ENCODE data around the gene PTDSS2. TPM values are rescaled to one million over a fixed set of nuclear protein-coding genes. Genes with fewer than 3 reads are reported as not detected.
A peak's percentile ranks its signal among the peaks of the same experiment; 100 is the strongest.

The PTDSS2 gene
- total and polyA plus RNA-seq, 2 of the 13 experiments (the other 11 are each of a cell fraction or from before 2014, with no cell fraction given): 21.7 to 26.4 TPM

DNA sequence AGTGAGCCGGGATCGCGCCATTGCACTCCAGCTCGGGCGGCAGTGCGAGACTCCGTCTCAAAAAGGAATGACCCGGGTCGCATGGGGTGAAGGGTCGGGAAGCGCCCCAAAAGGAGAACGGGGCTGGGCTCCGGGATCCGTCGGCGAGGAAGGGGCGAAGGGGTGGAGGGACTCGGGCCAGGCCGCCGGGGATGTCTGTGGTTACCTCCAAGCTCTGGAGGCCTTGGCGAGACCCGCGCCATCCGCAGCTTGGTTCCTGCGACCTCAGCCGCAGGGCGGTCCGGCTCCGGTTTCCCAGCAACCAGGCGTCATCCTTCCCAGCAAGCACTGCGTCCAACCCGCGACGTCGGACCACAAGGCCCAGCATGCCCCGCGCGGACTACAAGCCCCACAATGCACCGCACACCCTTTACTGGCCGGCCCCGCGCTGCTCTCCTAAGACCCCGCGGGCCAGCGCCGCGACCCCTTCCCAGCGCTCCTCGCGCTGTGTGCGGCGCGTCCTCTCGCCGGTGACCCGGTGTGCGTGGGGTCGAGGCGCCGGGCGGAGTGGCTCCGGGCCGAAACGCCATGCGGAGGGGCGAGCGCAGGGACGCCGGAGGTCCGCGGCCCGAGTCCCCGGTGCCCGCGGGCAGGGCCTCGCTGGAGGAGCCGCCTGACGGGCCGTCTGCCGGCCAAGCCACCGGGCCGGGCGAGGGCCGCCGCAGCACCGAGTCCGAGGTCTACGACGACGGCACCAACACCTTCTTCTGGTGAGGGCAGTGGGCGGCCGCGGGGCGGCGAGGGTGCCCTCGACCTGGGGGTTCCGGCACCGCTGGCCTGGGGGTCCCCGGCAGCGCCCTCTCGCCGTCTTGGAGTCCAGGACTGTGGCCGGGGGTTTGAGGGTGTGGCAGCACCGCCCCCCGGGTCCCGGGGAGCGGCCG is at the start of gene PTDSS2 (continued):
- TF ChIP-seq SP4 (CRISPR knock-in tag; IDR thresholded peaks at IDR 0.05): peak; percentile 83; the same call in 1 of the 2 replicates
- no peak for TF ChIP-seq POLR2AphosphoS2 (IDR thresholded peaks at IDR 0.05; ENCODE audit: low read depth, low read length)
- TF ChIP-seq SNRNP70 (IDR thresholded peaks at IDR 0.05; ENCODE audit: low read depth, low read length): no peak
- TF ChIP-seq, protein P1, sequence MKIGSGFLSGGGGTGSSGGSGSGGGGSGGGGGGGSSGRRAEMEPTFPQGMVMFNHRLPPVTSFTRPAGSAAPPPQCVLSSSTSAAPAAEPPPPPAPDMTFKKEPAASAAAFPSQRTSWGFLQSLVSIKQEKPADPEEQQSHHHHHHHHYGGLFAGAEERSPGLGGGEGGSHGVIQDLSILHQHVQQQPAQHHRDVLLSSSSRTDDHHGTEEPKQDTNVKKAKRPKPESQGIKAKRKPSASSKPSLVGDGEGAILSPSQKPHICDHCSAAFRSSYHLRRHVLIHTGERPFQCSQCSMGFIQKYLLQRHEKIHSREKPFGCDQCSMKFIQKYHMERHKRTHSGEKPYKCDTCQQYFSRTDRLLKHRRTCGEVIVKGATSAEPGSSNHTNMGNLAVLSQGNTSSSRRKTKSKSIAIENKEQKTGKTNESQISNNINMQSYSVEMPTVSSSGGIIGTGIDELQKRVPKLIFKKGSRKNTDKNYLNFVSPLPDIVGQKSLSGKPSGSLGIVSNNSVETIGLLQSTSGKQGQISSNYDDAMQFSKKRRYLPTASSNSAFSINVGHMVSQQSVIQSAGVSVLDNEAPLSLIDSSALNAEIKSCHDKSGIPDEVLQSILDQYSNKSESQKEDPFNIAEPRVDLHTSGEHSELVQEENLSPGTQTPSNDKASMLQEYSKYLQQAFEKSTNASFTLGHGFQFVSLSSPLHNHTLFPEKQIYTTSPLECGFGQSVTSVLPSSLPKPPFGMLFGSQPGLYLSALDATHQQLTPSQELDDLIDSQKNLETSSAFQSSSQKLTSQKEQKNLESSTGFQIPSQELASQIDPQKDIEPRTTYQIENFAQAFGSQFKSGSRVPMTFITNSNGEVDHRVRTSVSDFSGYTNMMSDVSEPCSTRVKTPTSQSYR (CRISPR knock-in tag; IDR thresholded peaks at IDR 0.05; ENCODE audit: borderline replicate concordance): 0 out of 2 replicates have a peak, but pooled peaks have one; percentile 11
- peak; percentile 80; the same call in 1 of the 2 replicates for TF ChIP-seq MTA1 (CRISPR knock-in tag; IDR thresholded peaks at IDR 0.05; ENCODE audit: borderline replicate concordance)
- no peak for TF ChIP-seq ISX (CRISPR knock-in tag; conservative IDR thresholded peaks at IDR 0.05)
- TF ChIP-seq FOXA1 (IDR thresholded peaks at IDR 0.05): no peak
- TF ChIP-seq FOXA1 (CRISPR knock-in tag; IDR thresholded peaks at IDR 0.05): peak; percentile 58; the same call in 1 of the 2 replicates
- TF ChIP-seq NR2C2 (CRISPR knock-in tag; IDR thresholded peaks at IDR 0.05; ENCODE audit: borderline replicate concordance): peak; percentile 97
- 0 out of 2 replicates have a peak, but pooled peaks have one; percentile 34 for TF ChIP-seq EEA1 (CRISPR knock-in tag; IDR thresholded peaks at IDR 0.05; ENCODE audit: borderline replicate concordance)
- TF ChIP-seq, protein P2, sequence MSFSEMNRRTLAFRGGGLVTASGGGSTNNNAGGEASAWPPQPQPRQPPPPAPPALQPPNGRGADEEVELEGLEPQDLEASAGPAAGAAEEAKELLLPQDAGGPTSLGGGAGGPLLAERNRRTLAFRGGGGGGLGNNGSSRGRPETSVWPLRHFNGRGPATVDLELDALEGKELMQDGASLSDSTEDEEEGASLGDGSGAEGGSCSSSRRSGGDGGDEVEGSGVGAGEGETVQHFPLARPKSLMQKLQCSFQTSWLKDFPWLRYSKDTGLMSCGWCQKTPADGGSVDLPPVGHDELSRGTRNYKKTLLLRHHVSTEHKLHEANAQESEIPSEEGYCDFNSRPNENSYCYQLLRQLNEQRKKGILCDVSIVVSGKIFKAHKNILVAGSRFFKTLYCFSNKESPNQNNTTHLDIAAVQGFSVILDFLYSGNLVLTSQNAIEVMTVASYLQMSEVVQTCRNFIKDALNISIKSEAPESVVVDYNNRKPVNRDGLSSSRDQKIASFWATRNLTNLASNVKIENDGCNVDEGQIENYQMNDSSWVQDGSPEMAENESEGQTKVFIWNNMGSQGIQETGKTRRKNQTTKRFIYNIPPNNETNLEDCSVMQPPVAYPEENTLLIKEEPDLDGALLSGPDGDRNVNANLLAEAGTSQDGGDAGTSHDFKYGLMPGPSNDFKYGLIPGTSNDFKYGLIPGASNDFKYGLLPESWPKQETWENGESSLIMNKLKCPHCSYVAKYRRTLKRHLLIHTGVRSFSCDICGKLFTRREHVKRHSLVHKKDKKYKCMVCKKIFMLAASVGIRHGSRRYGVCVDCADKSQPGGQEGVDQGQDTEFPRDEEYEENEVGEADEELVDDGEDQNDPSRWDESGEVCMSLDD (CRISPR knock-in tag; IDR thresholded peaks at IDR 0.05; ENCODE audit: borderline replicate concordance): peak; percentile 72; the same call in 1 of the 2 replicates
- TF ChIP-seq ZFP62 (CRISPR knock-in tag; IDR thresholded peaks at IDR 0.05): peak; percentile 97; the same call in 1 of the 2 replicates
- TF ChIP-seq, protein P3, sequence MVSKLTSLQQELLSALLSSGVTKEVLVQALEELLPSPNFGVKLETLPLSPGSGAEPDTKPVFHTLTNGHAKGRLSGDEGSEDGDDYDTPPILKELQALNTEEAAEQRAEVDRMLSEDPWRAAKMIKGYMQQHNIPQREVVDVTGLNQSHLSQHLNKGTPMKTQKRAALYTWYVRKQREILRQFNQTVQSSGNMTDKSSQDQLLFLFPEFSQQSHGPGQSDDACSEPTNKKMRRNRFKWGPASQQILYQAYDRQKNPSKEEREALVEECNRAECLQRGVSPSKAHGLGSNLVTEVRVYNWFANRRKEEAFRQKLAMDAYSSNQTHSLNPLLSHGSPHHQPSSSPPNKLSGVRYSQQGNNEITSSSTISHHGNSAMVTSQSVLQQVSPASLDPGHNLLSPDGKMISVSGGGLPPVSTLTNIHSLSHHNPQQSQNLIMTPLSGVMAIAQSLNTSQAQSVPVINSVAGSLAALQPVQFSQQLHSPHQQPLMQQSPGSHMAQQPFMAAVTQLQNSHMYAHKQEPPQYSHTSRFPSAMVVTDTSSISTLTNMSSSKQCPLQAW (CRISPR knock-in tag; IDR thresholded peaks at IDR 0.05): peak; percentile 15; the same call in 1 of the 2 replicates
- TF ChIP-seq ZFP41 (CRISPR knock-in tag; IDR thresholded peaks at IDR 0.05; ENCODE audit: borderline replicate concordance): no peak
- peak; percentile 59; the same call in 1 of the 2 replicates for TF ChIP-seq RELA (CRISPR knock-in tag; IDR thresholded peaks at IDR 0.05)
- no peak for TF ChIP-seq LCORL (IDR thresholded peaks at IDR 0.05)
- peak; percentile 82 for TF ChIP-seq LCORL (CRISPR knock-in tag; IDR thresholded peaks at IDR 0.05)
- no peak for TF ChIP-seq NR2F6 (IDR thresholded peaks at IDR 0.05)
- peak; percentile 68; the same call in 1 of the 2 replicates for TF ChIP-seq NR2F6 (CRISPR knock-in tag; IDR thresholded peaks at IDR 0.05)
- TF ChIP-seq ZNF839 (CRISPR knock-in tag; IDR thresholded peaks at IDR 0.05; ENCODE audit: borderline replicate concordance): 0 out of 2 replicates have a peak, but pooled peaks have one; percentile 45
- 0 out of 2 replicates have a peak, but pooled peaks have one; percentile 5 for TF ChIP-seq ZFAT (CRISPR knock-in tag; conservative IDR thresholded peaks at IDR 0.05)
- TF ChIP-seq MIER2 (CRISPR knock-in tag; IDR thresholded peaks at IDR 0.05): 0 out of 2 replicates have a peak, but pooled peaks have one; percentile 12
- no peak for TF ChIP-seq ZBTB21 (CRISPR knock-in tag; IDR thresholded peaks at IDR 0.05)
- TF ChIP-seq PPARG (CRISPR knock-in tag; conservative IDR thresholded peaks at IDR 0.05): no peak; the same call in 1 of the 2 replicates
